Ovary (tissue), 9 donors: ENCODE data around the gene BNC2. TPM values are rescaled to one million over a fixed set of nuclear protein-coding genes. Genes with fewer than 3 reads are reported as not detected.

Experiments used
- DNase-seq, 5 donors: peaks; one replicate each; pipeline ENCODE4 v3.0.0-alpha.2; 2019 to 2020
- H3K27ac ChIP-seq, 2 donors: fragments of 200-600 bp; one replicate each; pipeline versions ENCODE4 v1.5.1 to v1.8.0; 2019 to 2022
- H3K27me3 ChIP-seq: fragments of 200-600 bp; one replicate; pipeline ENCODE4 v1.8.0; 2022
- H3K36me3 ChIP-seq: fragments of 200-600 bp; sonication (generic); one replicate; pipeline ENCODE4 v1.5.1; 2019
- H3K4me1 ChIP-seq: one replicate; pipeline ENCODE4 v1.8.1; 2013; ENCODE audit warnings: mild to moderate bottlenecking, moderate library complexity; ENCODE audit not compliant: insufficient read depth
- H3K4me3 ChIP-seq: fragments of 200-600 bp; sonication (generic); one replicate; pipeline ENCODE4 v1.5.1; 2017
- H3K9me3 ChIP-seq, 2 donors: fragments of 200-600 bp in 1 of 2; sonication (generic) in 1 of 2; one replicate each; pipeline versions ENCODE4 v1.5.1 to v1.8.1; 2013 to 2019; ENCODE audit warnings: mild to moderate bottlenecking in 1 of 2, moderate library complexity in 1 of 2
- EP300 ChIP-seq: sonication (generic); formaldehyde crosslinking; IDR thresholded peaks from one replicate; pipeline ENCODE4 v1.6.1; 2017; ENCODE audit warnings: antibody characterized with exemption
- POLR2A ChIP-seq: fragments of 450-650 bp; IDR thresholded peaks from one replicate; pipeline ENCODE4 v1.6.1; 2017; ENCODE audit warnings: antibody characterized with exemption, mild to moderate bottlenecking, moderate library complexity
- WGBS, 3 donors: extraction: QIAGEN DNeasy Blood & Tissue Kit in 1 of 3; methylation state at CpG; one replicate each; pipeline versions ENCODE4 v1.1.5 to v1.1.7; 2013 to 2017; 5-methylcytosine and 5-hydroxymethylcytosine counted together
- intact Hi-C, 4 donors: fragments of 100-400 bp; cut with DNase I; formaldehyde crosslinking; loops; one replicate each; pipeline versions ENCODE4 v1.11.0 to v1.15.1; 2022 to 2023
- polyA plus RNA-seq, 2 donors: library from polyadenylated mRNA; stranded (reverse); fragments of 200-250 nt in 1 of 2; fragments of 350-450 nt in 1 of 2; fragmentation: Illumina TruSeq in 1 of 2; extraction: RNeasy Lipid Tissue Mini Kit (QIAGEN cat#74804) in 1 of 2; gene quantifications; one replicate each; pipeline ENCODE4 v1.2.3, GENCODE V29; 2013 to 2014
- total RNA-seq, 7 donors: library from RNA; depleted of rRNA in 2 of 7; stranded (reverse); fragments of >200 nt in 2 of 7; fragmentation: NEBNext Ultra II Directional in 3 of 7; extraction: Animal tissue kit (Norgen Biotek cat#: 25700) in 3 of 7; gene quantifications; one replicate each; pipeline versions ENCODE4 v1.1.0 to v1.2.4, GENCODE V29; 2016 to 2023
- TF ChIP-seq, protein P1 (sequence below), 3 donors: fragments of 450-650 bp in 2 of 3; fragments of 200-600 bp in 1 of 3; IDR thresholded peaks; one replicate each; pipeline versions ENCODE4 v1.5.1 to v1.8.0; 2016 to 2022; ENCODE audit warnings: antibody characterized with exemption in 3 of 3, mild to moderate bottlenecking in 1 of 3
- donor health status: DM: no; HTN: no; CAD: no; lungs with moderate emphysema.
- donor health status: DM: no; HTN: no; CAD: no.
- donor health status: Bipolar disorder and iron deficiency.
- donor health status: DM: yes; HTN: yes; CAD: no.
- donor health status: DM: no; HTN: no; CAD: no.
- donor health status: DM: yes; HTN: yes; CAD: no.

The BNC2 gene
- total and polyA plus RNA-seq, 9 donors = 17.2 to 232 (median 197) TPM

DNA sequence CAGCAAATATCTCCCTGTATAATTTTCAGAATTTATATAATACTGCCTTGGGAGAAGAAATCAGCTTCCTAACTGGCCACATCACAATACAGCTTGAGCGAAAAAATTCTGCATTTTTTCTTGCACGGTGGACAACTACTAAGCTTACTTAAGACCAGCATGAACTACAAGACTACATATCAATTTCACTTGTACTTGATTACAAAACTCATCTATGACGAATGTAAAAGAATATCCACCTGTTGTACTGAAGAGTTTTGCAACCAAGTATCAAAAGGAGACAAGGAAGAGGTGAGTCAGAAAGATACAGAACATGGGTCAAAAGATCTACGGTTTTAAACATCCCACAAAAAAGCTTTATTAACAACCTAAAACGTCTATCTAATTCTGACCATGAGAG, 279.4 kb downstream of the BNC2 start:
- Histone ChIP-seq H3K9me3 (no peaks in the 10 kb centered on the region), H3K27ac (no peak overlapping the region), H3K4me1 (peaks cover 6% of the 10 kb centered on the region), H3K4me3 (no peak overlapping the region), H3K36me3 (no peaks in the 10 kb centered on the region), H3K27me3 (no peaks in the 10 kb centered on the region)
- no peak for DNase-seq
- 68 to 70% (median 70%) methylated on average over 5 of the region's 5 CpGs for WGBS, 3 donors
- intact Hi-C loops = no loop called here
- TF ChIP-seq POLR2A = no peak
- no peak for TF ChIP-seq EP300
- TF ChIP-seq, protein P1, sequence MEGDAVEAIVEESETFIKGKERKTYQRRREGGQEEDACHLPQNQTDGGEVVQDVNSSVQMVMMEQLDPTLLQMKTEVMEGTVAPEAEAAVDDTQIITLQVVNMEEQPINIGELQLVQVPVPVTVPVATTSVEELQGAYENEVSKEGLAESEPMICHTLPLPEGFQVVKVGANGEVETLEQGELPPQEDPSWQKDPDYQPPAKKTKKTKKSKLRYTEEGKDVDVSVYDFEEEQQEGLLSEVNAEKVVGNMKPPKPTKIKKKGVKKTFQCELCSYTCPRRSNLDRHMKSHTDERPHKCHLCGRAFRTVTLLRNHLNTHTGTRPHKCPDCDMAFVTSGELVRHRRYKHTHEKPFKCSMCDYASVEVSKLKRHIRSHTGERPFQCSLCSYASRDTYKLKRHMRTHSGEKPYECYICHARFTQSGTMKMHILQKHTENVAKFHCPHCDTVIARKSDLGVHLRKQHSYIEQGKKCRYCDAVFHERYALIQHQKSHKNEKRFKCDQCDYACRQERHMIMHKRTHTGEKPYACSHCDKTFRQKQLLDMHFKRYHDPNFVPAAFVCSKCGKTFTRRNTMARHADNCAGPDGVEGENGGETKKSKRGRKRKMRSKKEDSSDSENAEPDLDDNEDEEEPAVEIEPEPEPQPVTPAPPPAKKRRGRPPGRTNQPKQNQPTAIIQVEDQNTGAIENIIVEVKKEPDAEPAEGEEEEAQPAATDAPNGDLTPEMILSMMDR (IDR thresholded peaks at IDR 0.05) = no peak

DNA sequence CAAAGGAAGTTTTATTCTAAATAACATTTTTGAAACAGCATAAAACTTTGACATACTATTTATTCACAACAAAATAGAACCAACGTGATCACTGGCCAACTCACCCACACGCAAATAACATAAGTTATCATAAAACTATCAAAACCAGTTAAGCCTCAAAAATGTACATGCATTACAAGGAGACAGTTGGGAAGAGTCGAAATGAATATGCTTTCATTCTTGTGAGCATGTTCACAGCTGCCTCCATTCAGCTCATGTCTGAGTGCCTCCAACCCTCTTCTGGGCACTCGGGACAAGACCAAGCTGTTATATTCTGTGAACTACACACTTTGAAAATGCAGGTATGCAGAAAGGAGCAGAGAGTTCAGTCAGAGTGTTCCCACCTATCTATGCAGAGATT, 284.9 kb downstream of the BNC2 start:
- intact Hi-C loops = no loop called here
- TF ChIP-seq EP300 (no peak), POLR2A (no peak)
- TF ChIP-seq, protein P1 (IDR thresholded peaks at IDR 0.05) = no peak
- peaks cover 20% of the 10 kb centered on the region for H3K4me1 ChIP-seq
- no peaks in the 10 kb centered on the region for H3K27me3 ChIP-seq
- H3K9me3 ChIP-seq = no peaks in the 10 kb centered on the region
- DNase-seq = no peak
- no peaks in the 10 kb centered on the region for H3K36me3 ChIP-seq
- WGBS, 3 donors = 19 to 28% (median 19%) methylated on average over 4 of the region's 4 CpGs
- peak overlapping the region in 1 of 2 donors; percentile 3 for H3K27ac ChIP-seq
- no peak overlapping the region for H3K4me3 ChIP-seq

DNA sequence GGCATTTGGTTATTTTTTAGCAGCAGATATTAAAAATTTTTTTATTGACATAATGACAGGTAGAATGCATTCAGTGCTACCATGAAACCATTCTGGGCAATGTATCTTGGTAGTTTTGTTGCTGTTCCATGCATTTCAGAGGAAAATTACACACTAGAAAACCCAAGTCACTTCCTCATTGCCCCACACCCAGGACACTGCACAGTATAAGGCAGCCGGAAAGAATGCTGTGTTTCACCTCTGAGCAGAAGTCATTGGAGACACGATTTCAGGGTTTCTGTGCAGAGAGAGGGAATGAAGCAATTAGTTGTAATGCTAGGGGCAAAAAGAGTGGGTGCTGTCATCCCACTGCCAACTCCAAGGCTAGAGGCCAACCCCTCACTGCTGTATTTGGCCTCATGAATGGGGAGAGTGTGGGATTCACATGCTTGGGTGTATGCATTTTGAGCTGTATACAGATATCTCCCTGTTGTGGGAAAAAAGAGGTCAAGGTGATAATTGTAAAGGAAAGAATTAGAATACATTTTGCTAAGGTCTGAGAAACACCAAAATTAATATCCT, 290.5 kb downstream of the BNC2 start:
- no peaks in the 10 kb centered on the region for H3K9me3 ChIP-seq
- 59 to 62% (median 59%) methylated on average over 2 of the region's 2 CpGs for WGBS, 3 donors
- H3K27me3 ChIP-seq = no peaks in the 10 kb centered on the region
- TF ChIP-seq EP300 (no peak), POLR2A (no peak)
- TF ChIP-seq, protein P1 (IDR thresholded peaks at IDR 0.05) = no peak
- no peaks in the 10 kb centered on the region for H3K36me3 ChIP-seq
- no peak for DNase-seq
- intact Hi-C loops = no loop called here
- H3K4me3 ChIP-seq = no peak overlapping the region
- H3K4me1 ChIP-seq = peaks cover 25% of the 10 kb centered on the region
- no peak overlapping the region for H3K27ac ChIP-seq

DNA sequence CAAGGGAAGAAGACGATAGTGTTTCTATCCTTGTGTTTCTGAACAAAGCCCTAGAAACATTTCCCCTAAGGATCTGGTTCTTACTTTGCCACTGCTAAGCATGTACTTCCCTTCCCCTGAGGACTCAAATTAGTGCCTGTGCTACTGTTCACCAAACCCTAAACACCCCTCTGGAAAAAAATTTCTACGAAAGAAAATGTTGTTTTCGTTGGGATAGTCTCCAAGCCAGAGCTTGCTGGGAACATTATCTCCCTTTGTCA, 294.6 kb downstream of the BNC2 start:
- Histone ChIP-seq H3K27me3 (no peaks in the 10 kb centered on the region), H3K4me1 (peaks cover 17% of the 10 kb centered on the region), H3K4me3 (peak overlapping the region; percentile 14), H3K9me3 (no peaks in the 10 kb centered on the region), H3K27ac (peak overlapping the region in 1 of 2 donors; percentile 69), H3K36me3 (no peaks in the 10 kb centered on the region)
- TF ChIP-seq, protein P1 (IDR thresholded peaks at IDR 0.05) = no peak
- TF ChIP-seq POLR2A (no peak), EP300 (no peak)
- WGBS, 3 donors = 5 to 9% (median 6%) methylated on average over 3 of the region's 3 CpGs
- intact Hi-C loops = no loop called here
- DNase-seq = no peak
